HG03045 (cell line): Measurements from ENCODE around the gene CATSPER1.
A peak's percentile ranks its signal among the peaks of the same experiment; 100 is the strongest.

Source experiments
- ATAC-seq: cut with Tn5 transposase; IDR thresholded peaks from one replicate; pipeline ENCODE4 v1.9.1; 2021; ENCODE audit warnings: mild to moderate bottlenecking, moderate library complexity; ENCODE audit not compliant: unreplicated experiment

The CATSPER1 gene

GRCh38 chr11:66003291-66003690 lies 23.0 kb downstream of the CATSPER1 start:
- no peak for ATAC-seq

- ATAC-seq, result peak; percentile 50
Observed at GRCh38 chr11:66002648-66003225, 23.5 kb downstream of the CATSPER1 start.

- ATAC-seq, result peak; percentile 70
Observed at GRCh38 chr11:66001942-66002647, 24.2 kb downstream of the CATSPER1 start, which contains the start of the genes BANF1 and EIF1AD. BANF1 (plus strand) TSS chr11:66002503; CDS start chr11:66003251, 748 bp downstream. EIF1AD (minus strand) TSS chr11:66002157; CDS start chr11:66000389, 1,768 bp downstream.

GRCh38 chr11:65997286-65997685 lies 29.0 kb downstream of the CATSPER1 start:
- ATAC-seq, result no peak

- no peak for ATAC-seq
Observed at GRCh38 chr11:65992056-65992455, 34.2 kb downstream of the CATSPER1 start.

- peak; percentile 88 for ATAC-seq
Observed at GRCh38 chr11:65988791-65989592, 37.3 kb downstream of the CATSPER1 start.

- no peak for ATAC-seq
Observed at GRCh38 chr11:65987336-65987735, 38.9 kb downstream of the CATSPER1 start.

- ATAC-seq, result no peak
Observed at GRCh38 chr11:65983589-65983987, 42.7 kb downstream of the CATSPER1 start.

GRCh38 chr11:65982824-65983588 lies 43.3 kb downstream of the CATSPER1 start:
- no peak for ATAC-seq

- ATAC-seq, result no peak
Observed at GRCh38 chr11:65981972-65982823, 44.1 kb downstream of the CATSPER1 start.

- no peak for ATAC-seq
Observed at GRCh38 chr11:65981101-65981740, 45.1 kb downstream of the CATSPER1 start.

GRCh38 chr11:65979261-65979759 lies 47.0 kb downstream of the CATSPER1 start:
- ATAC-seq, result no peak

- ATAC-seq, result no peak
Observed at GRCh38 chr11:65978391-65979238, 47.7 kb downstream of the CATSPER1 start.

- no peak for ATAC-seq
Observed at GRCh38 chr11:65977621-65978390, 48.5 kb downstream of the CATSPER1 start.

- ATAC-seq, result no peak
Observed at GRCh38 chr11:65976216-65977176, 49.8 kb downstream of the CATSPER1 start.

- no peak for ATAC-seq
Observed at GRCh38 chr11:65975771-65976170, 50.5 kb downstream of the CATSPER1 start.
